BLaER1 (cell line): ENCODE results near the gene SEMA6B.
A peak's percentile ranks its signal among the peaks of the same experiment; 100 is the strongest.
"Not testable (repeated sequence)": the region's sequence is repeated elsewhere in the genome, so short reads cannot be mapped to it uniquely, and the experiment has no call there.

Experiments used
- H3K27ac ChIP-seq: shearing (Covaris generic); formaldehyde crosslinking; 2 replicates; pipeline ENCODE4 v1.8.1; 2022
- H3K27me3 ChIP-seq: shearing (Covaris generic); formaldehyde crosslinking; 2 replicates; pipeline ENCODE4 v1.8.1; 2022
- H3K36me3 ChIP-seq: shearing (Covaris generic); formaldehyde crosslinking; 2 replicates; pipeline ENCODE4 v1.8.1; 2022
- H3K4me1 ChIP-seq: shearing (Covaris generic); formaldehyde crosslinking; 2 replicates; pipeline ENCODE4 v1.8.1; 2022
- H3K4me2 ChIP-seq: shearing (Covaris generic); formaldehyde crosslinking; 2 replicates; pipeline ENCODE4 v1.8.1; 2022
- H3K4me3 ChIP-seq: shearing (Covaris generic); formaldehyde crosslinking; 2 replicates; pipeline ENCODE4 v1.8.1; 2022
- H3K9ac ChIP-seq: shearing (Covaris generic); formaldehyde crosslinking; 2 replicates; pipeline ENCODE4 v1.8.1; 2022
- H3K9me3 ChIP-seq: shearing (Covaris generic); formaldehyde crosslinking; 2 replicates; pipeline ENCODE4 v1.8.1; 2022
- H4K20me1 ChIP-seq: shearing (Covaris generic); formaldehyde crosslinking; 2 replicates; pipeline ENCODE4 v1.8.1; 2022
- Cebpa-rat ChIP-seq: shearing (Covaris generic); IDR thresholded peaks from 2 replicates; pipeline ENCODE4 v1.8.1; 2022

SEMA6B gene

GRCh38 chr19:4531562-4532165 lies 27.8 kb downstream of the SEMA6B start:
- 0 out of 2 replicates have a peak, but pooled peaks cover 3% of the 10 kb centered on the region for H3K27me3 ChIP-seq
- H3K9ac ChIP-seq = no peak overlapping the region
- H3K9me3 ChIP-seq = no peaks in the 10 kb centered on the region
- H3K36me3 ChIP-seq = no peaks in the 10 kb centered on the region
- peaks cover 27% of the 10 kb centered on the region for H3K4me1 ChIP-seq
- H4K20me1 ChIP-seq = no peaks in the 10 kb centered on the region
- no peak overlapping the region for H3K27ac ChIP-seq
- no peak overlapping the region for H3K4me3 ChIP-seq
- TF ChIP-seq Cebpa-rat = no peak
- no peak overlapping the region; the same call in 1 of the 2 replicates for H3K4me2 ChIP-seq

- H3K27ac ChIP-seq = no peak overlapping the region
- H3K27me3 ChIP-seq = 0 out of 2 replicates have a peak, but pooled peaks cover 3% of the 10 kb centered on the region
- peaks cover 18% of the 10 kb centered on the region for H3K4me1 ChIP-seq
- no peak for TF ChIP-seq Cebpa-rat
- no peak overlapping the region for H3K9ac ChIP-seq
- no peaks in the 10 kb centered on the region for H4K20me1 ChIP-seq
- no peaks in the 10 kb centered on the region for H3K9me3 ChIP-seq
- no peak overlapping the region for H3K4me2 ChIP-seq
- H3K4me3 ChIP-seq = no peak overlapping the region
- H3K36me3 ChIP-seq = no peaks in the 10 kb centered on the region
These were observed 29.5 kb downstream of the SEMA6B start for GRCh38 chr19:4529924-4530522.

- Histone ChIP-seq H3K9ac (no peak overlapping the region), H3K9me3 (no peaks in the 10 kb centered on the region), H3K27ac (no peak overlapping the region), H4K20me1 (no peaks in the 10 kb centered on the region), H3K4me3 (no peak overlapping the region), H3K4me2 (no peak overlapping the region), H3K4me1 (peaks cover 15% of the 10 kb centered on the region), H3K27me3 (no peaks in the 10 kb centered on the region), H3K36me3 (no peaks in the 10 kb centered on the region)
- TF ChIP-seq Cebpa-rat = no peak
These were observed 30.6 kb downstream of the SEMA6B start for GRCh38 chr19:4528843-4529242.

- H3K4me3 ChIP-seq = not testable (repeated sequence)
These were observed 32.1 kb downstream of the SEMA6B start for GRCh38 chr19:4527377-4527776.

GRCh38 chr19:4525563-4526002 lies 33.9 kb downstream of the SEMA6B start:
- Histone ChIP-seq H3K4me2 (no peak overlapping the region), H3K4me3 (no peak overlapping the region), H3K27ac (no peak overlapping the region), H3K36me3 (no peaks in the 10 kb centered on the region), H3K4me1 (peaks cover 24% of the 10 kb centered on the region), H3K9ac (no peak overlapping the region), H3K27me3 (no peaks in the 10 kb centered on the region), H3K9me3 (no peaks in the 10 kb centered on the region), H4K20me1 (no peaks in the 10 kb centered on the region)
- no peak for TF ChIP-seq Cebpa-rat

More at GRCh38 chr19:4527377-4527776, 32.1 kb downstream of the SEMA6B start:
- H3K4me1 ChIP-seq = peaks cover 17% of the 10 kb centered on the region
- H3K4me2 ChIP-seq = peak overlapping the region; percentile 19; the same call in 1 of the 2 replicates
- H3K9ac ChIP-seq, H3K36me3 ChIP-seq, H3K9me3 ChIP-seq, H4K20me1 ChIP-seq, H3K27ac ChIP-seq, H3K27me3 ChIP-seq: not testable (repeated sequence)

GRCh38 chr19:4524808-4525562 lies 34.5 kb downstream of the SEMA6B start:
- peaks cover 25% of the 10 kb centered on the region for H3K4me1 ChIP-seq
- no peak overlapping the region for H3K4me3 ChIP-seq
- no peaks in the 10 kb centered on the region for H4K20me1 ChIP-seq
- no peak overlapping the region for H3K4me2 ChIP-seq
- H3K9me3 ChIP-seq = no peaks in the 10 kb centered on the region
- no peak overlapping the region for H3K9ac ChIP-seq
- no peaks in the 10 kb centered on the region for H3K27me3 ChIP-seq
- no peaks in the 10 kb centered on the region for H3K36me3 ChIP-seq
- no peak overlapping the region for H3K27ac ChIP-seq
- no peak for TF ChIP-seq Cebpa-rat

GRCh38 chr19:4523306-4524110 lies 36.0 kb downstream of the SEMA6B start:
- no peak overlapping the region for H3K27ac ChIP-seq
- H3K36me3 ChIP-seq = no peaks in the 10 kb centered on the region
- H3K4me1 ChIP-seq = peaks cover 29% of the 10 kb centered on the region
- TF ChIP-seq Cebpa-rat = no peak
- no peak overlapping the region for H3K9ac ChIP-seq
- no peaks in the 10 kb centered on the region for H3K9me3 ChIP-seq
- no peak overlapping the region for H3K4me2 ChIP-seq
- no peaks in the 10 kb centered on the region for H3K27me3 ChIP-seq
- H4K20me1 ChIP-seq = no peaks in the 10 kb centered on the region
- no peak overlapping the region for H3K4me3 ChIP-seq

- TF ChIP-seq Cebpa-rat = no peak
- Histone ChIP-seq H3K27ac (no peak overlapping the region), H3K36me3 (no peaks in the 10 kb centered on the region), H3K4me3 (no peak overlapping the region), H3K27me3 (no peaks in the 10 kb centered on the region), H4K20me1 (no peaks in the 10 kb centered on the region), H3K9me3 (no peaks in the 10 kb centered on the region), H3K4me1 (peaks cover 26% of the 10 kb centered on the region), H3K9ac (0 out of 2 replicates have a peak overlapping the region, but pooled peaks have one; percentile 14), H3K4me2 (no peak overlapping the region)
These were observed 37.0 kb downstream of the SEMA6B start for GRCh38 chr19:4522291-4523002.

- H3K4me2 ChIP-seq = no peak overlapping the region; the same call in 1 of the 2 replicates
- TF ChIP-seq Cebpa-rat = no peak
- H3K27me3 ChIP-seq = no peaks in the 10 kb centered on the region
- H3K4me3 ChIP-seq = no peak overlapping the region
- H3K27ac ChIP-seq = no peak overlapping the region
- H3K36me3 ChIP-seq = no peaks in the 10 kb centered on the region
- no peaks in the 10 kb centered on the region for H3K9me3 ChIP-seq
- H3K9ac ChIP-seq = 0 out of 2 replicates have a peak overlapping the region, but pooled peaks have one; percentile 14
- H4K20me1 ChIP-seq = no peaks in the 10 kb centered on the region
- peaks cover 28% of the 10 kb centered on the region for H3K4me1 ChIP-seq
These were observed 37.6 kb downstream of the SEMA6B start for GRCh38 chr19:4521888-4522242.
